Measurements from ENCODE around the gene PDE6H.

PDE6H gene

DNA sequence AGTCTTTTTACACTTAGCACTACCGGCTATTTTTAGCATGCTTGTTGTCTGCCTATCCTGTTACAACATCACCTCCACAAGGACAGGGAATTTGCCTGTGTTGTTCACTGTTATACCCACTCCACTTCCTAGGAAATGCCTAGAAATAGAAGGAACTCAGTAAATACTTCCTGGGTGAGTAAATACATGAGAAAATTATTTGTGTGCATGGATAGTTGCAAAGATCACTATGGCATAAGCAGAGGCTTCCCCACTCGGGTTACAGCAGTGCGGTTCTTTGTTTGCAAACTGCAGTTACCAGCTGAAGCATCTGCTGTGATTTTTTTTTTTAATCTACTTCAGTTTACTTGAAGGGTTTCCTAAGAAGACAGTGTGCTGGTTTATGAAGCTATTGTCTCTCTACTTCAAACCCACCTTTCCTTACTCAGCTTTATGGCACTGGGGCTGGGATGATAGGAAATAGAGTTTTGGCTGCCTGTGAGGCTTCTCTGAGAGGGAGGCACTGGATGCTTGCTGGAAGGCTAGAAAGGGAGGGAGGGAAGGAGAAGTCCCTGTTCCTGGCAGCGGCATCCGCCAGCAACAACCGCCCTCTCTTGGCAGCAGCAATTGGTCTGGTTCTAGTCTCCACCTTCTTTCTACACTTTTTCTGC lies 29.0 kb downstream of the PDE6H start:
- DNase-seq (ENCODE audit: low read depth, low spot score): no peak

DNA sequence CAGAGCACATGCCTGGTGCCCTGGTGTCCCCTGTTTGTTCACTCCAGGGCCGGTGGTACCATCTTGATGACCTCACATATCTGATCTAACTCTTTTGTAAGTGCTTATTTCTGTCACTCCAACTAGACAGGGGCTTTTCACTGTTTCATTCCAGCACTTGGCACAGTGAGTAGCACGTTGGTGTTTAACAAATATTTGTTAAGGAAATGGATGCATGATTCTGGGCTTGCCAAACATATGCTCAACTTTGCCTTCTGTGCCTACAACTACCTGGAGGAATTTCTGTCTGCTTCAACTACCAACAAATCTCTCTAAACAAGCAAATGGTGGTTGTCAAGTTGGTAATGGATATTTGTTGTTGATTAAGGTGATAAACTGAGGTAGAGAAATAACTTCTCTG lies 31.6 kb downstream of the PDE6H start:
- no peak for DNase-seq (ENCODE audit: low read depth, low spot score)

DNA sequence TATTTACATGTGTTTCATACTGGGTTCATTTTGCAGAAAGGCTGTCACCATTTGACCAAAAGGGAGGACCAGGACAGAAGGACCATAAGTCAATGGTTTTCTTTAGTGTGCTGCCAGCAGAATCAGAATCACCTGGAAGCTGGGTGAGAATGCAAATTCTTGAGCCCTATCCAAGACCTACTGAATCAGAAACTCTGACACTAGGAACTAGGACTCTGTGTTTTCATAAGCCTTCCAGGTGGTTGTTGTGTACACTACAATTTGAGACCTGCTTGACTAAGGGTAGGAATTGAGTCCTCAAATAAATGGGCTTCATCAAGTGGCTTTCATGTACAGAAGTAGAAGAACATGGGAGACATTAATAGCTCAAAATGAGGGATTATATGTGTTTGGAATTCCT lies 32.2 kb downstream of the PDE6H start:
- no peak for DNase-seq (ENCODE audit: low read depth, low spot score)

DNA sequence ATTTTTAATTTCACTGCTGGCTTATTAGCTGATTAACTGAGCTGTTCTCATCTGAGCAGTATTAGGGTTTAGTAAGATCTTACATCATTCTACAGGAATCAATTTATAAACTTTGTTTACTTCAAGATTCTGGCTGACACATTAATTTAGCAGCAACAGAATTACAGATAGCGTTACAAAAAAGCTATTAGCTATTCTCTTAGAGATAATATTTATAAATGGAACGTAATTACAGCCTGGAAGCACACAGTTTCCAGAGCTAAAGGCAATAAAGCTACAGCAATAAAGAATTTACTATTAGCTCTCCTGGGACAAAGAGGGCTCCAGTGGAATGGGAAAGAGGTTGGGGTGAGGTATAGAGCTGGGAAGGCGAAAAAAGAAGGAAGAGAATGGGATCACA lies 34.7 kb downstream of the PDE6H start:
- no peak for DNase-seq (ENCODE audit: low read depth, low spot score)

DNA sequence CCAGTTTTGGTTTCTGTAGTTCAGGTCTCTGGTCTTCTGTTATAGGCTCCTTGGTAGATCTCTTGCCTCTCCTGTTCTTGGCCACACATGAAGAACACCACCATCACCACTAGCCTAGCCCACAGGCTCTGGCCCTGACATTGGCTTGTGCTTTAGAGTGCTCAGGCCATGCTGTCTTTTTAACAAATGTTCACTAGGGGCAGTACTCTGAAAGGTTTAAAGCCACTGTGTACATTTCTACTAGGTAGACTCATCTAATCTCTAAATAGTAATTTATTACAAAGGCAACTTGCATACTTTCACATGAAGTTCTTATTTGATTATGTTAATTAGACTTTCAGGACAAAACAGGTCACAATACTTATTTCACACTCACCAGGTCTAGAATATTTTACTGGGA lies 38.3 kb downstream of the PDE6H start:
- no peak for DNase-seq (ENCODE audit: low read depth, low spot score)

DNA sequence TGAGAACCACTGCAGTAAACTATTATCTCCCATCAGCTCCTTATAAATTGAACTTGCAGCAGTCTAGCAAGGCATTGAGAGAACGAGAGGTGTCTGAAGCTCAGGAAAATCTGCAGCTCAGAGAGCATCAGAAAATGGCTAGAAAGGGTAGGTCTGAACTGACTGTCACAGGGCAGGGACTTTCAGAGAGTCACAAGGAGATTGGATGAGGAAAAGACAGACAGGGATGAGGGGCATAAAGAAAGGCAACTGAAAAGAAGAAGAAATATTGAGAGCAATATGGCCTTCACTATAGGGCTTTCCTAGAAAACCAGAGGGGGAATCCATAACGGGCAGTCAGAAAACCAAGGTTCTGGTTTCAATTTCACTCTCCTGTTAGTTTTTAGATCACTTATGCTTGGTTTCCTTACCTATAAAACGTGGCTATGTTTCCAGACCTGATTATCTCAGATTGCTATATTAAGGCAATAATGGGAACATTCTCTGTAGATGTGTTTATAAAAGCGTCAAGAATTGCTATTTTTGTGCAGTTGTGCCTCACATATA lies 40.9 kb downstream of the PDE6H start:
- DNase-seq (ENCODE audit: low read depth, low spot score): no peak

DNA sequence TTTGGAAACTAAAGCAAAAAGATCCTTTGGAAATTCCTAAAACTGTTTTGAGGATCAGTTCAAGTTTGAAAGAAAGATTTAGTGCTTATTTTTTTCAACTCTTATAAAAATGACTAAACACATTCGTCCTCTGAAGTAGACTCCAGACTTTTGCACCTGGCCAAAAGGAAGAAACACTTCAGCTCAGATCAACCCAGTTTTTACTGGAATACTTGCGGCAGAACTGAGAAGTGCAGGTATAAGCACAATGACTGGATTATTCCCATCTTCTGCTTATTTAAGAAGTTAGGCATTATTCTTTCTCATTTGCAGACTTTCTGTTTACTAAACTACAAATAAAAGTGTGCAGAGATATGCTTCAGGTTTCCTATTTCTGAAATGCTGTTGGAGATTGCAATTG lies 41.9 kb downstream of the PDE6H start:
- DNase-seq (ENCODE audit: low read depth, low spot score): no peak

DNA sequence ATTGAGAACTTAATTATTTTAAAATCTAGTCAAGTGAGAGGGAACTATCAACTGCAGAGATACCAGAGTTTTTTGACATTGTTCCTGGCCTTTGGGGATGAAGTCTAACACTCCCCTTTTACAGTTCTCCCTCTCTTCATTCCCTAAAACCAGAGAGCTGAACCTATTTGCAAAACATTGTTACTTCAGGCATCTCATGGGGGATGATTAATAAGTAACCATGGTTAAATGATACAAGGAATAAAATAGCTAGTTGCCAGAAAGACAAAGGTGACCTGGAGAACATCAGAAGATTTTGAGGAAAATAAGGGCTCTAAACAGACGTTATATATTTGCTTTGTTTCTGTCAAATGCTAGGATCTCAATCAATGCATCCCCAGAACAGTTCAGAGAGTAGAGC lies 42.3 kb downstream of the PDE6H start:
- no peak for DNase-seq (ENCODE audit: low read depth, low spot score)

DNA sequence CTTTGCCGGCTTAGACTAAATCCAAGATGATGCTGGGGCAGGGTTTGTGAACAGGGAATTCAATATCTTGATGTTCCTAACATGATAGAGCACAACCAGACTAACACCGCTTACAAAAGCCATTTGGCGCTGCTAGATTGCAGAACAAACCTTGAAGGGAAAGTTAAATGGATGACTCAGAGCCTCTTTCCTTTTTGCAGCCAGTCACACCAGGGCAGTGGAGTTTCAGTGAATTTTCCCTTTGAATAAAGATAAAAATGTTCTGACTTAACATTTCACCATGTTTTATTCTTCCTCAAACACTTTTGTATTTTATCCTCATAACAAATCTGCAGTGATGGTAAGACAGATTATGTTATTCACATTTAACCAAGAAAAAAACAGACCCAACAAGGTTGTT lies 47.3 kb downstream of the PDE6H start:
- no peak for DNase-seq (ENCODE audit: low read depth, low spot score)

All from activated CD4-positive, CD25-positive, alpha-beta regulatory T cell treated with anti-CD3 and anti-CD28 coated beads, Interleukin-2, amount 50 U/mL, for 16 hours (primary cell).